PC-3 (cell line): ENCODE data around the gene PSMB7.

ENCODE experiments used
- CTCF ChIP-seq: fragments of 300-600 bp; sonication (generic); conservative IDR thresholded peaks from 2 replicates; pipeline ENCODE4 v1.5.1; 2017; ENCODE audit warnings: antibody characterized with exemption, low read depth, mild to moderate bottlenecking, low read length
- EZH2 ChIP-seq: fragments of 300-600 bp; sonication (generic); IDR thresholded peaks from one replicate; pipeline ENCODE4 v1.6.1; 2017; ENCODE audit warnings: antibody characterized with exemption, mild to moderate bottlenecking, low read length; ENCODE audit not compliant: unreplicated experiment
- EZH2phosphoT487 ChIP-seq: fragments of 300-600 bp; sonication (generic); IDR thresholded peaks from 2 replicates; pipeline ENCODE4 v1.6.1; 2018; ENCODE audit warnings: mild to moderate bottlenecking, antibody characterized with exemption, low read length, borderline replicate concordance

- TF ChIP-seq EZH2 (no peak), CTCF (no peak), EZH2phosphoT487 (no peak)
Measured at GRCh38 chr9:124411514-124412227, 3.6 kb downstream of the PSMB7 start.
